HG03342 (cell line): Measurements from ENCODE around the gene FCN3.
"Not testable (repeated sequence)": the region's sequence is repeated elsewhere in the genome, so short reads cannot be mapped to it uniquely, and the experiment has no call there.

Experiments used
- ATAC-seq: cut with Tn5 transposase; IDR thresholded peaks from one replicate; pipeline ENCODE4 v1.9.1; 2021; ENCODE audit warnings: mild to moderate bottlenecking, moderate library complexity; ENCODE audit not compliant: unreplicated experiment

Gene FCN3

GRCh38 chr1:27374362-27375086 is at the start of gene FCN3:
TSS of gene FCN3 (minus strand) at chr1:27374824. CDS start at chr1:27374818, 6 bp downstream.
- no peak for ATAC-seq

- ATAC-seq: no peak
Measured at GRCh38 chr1:27423709-27424108, 49.1 kb upstream of the FCN3 start.

GRCh38 chr1:27418326-27419185 is 43.9 kb upstream of the FCN3 start:
- no peak for ATAC-seq

DNA sequence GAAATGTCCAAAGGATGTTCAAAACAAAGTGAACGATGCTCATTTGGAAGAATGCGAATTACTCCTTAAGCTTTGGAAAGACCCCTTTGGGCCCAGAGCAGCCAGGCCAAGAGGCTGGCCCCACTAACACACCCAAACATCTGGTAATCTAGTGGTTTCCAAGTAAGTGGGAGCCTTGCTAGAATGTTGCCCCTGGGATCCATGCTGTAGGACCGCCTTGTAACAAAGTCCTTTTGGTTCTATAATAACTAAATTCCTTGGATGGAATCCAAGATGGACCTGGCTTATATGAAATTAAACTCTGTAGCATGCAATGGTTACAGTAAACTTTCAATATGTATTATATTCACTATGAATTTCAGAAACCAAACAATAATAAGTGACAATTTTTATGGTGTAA is 43.1 kb upstream of the FCN3 start:
- ATAC-seq: no peak

- no peak for ATAC-seq
Measured at GRCh38 chr1:27416387-27417111, 41.9 kb upstream of the FCN3 start.

- no peak for ATAC-seq
Measured at GRCh38 chr1:27414091-27414490, 39.5 kb upstream of the FCN3 start.

DNA sequence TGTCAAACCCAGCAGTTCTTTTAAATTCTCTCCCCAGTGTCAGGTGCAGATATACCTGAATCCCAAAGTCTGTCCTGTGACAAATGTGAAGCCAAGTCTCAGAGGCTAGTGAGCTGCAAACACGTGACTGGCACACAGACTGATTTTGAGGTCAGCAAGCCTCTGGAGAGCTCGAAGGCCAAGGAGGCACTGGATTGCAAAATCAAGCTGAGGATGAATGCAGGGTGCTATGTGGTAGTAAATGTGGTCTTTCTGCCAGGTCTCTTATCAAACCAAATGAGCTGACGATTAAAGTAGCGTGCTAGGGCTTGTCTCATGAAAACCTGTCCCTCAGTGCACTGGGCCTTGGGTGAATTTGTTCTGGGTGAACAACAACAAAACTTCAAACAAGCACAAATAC is 38.4 kb upstream of the FCN3 start:
- ATAC-seq: no peak

GRCh38 chr1:27412502-27412901 is 37.9 kb upstream of the FCN3 start:
- no peak for ATAC-seq

GRCh38 chr1:27410709-27411108 is 36.1 kb upstream of the FCN3 start:
- no peak for ATAC-seq

DNA sequence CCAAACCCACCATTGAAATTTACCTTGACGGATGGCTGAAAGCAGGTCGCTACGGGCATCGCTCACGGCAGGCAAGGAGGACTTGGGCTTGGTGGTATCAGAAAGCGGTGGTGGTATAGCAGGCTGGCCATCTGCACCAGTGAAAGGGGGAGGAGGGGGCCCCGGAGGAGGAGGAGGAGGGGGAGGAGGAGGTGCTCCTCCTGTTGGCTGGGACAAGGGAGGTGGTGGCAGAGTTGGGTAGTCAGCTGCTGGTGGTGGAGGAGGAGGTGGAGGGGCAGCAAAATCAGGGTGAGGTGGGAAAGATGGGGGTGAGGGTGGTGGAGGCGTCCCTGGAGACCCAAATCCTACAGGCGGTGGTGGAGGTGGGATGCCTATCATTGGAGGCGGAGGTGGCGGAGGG is 35.0 kb upstream of the FCN3 start:
- no peak for ATAC-seq

DNA sequence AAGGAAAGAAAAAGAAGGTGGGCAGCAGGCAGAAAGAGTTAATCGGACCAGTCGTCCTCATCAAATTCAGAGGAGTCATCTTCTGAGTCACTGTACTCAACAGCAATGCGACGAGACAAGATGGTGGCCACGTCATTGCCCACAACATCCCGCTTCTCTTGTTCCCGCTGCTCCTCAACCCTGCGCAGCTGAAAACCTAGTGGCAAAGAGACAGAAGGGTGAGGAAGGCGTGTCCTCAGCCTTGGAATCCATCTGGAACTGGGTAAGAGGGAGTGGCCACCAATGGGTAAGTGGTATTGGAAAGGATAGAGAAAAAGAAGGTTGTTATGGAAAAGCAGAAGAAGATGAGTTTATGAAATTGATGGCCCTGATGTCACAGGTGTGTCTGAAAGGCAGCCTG is 33.5 kb upstream of the FCN3 start:
- ATAC-seq: no peak

DNA sequence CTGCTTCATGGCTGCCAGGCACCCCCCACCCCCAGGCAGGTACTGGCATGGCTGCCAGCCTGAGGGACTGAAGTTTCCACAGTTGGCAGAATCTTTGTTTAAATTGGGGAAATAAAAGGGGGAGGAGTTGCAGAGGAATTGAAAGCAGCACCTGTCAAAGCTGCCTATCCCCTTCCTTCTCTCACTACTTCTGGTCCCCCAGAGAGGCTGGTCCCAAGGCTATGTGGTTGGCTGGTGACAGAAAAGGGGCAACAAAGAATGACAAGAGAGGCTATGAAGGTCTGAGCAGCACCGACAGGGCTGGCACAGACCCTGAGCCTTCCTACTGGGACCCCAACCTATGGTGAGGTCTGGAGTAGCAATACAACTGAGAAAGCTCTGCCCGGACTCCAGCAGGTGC is 32.2 kb upstream of the FCN3 start:
- ATAC-seq: not testable (repeated sequence)

DNA sequence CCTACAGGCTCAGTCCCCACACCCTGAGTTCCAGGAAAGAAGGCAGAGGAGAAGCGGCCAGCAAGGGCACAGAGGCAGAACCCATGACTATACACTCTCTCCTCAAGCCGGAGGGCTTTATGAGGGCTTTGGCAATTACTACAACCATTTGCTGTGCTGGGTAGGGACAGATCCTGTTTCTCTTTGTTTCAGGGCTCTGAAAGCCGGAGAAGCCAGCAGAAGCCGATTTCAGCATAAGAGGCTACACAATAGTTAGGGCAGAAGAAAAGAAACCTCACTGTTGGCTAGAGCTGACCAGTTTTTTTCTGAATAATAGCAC is 31.7 kb upstream of the FCN3 start:
- ATAC-seq: no peak

DNA sequence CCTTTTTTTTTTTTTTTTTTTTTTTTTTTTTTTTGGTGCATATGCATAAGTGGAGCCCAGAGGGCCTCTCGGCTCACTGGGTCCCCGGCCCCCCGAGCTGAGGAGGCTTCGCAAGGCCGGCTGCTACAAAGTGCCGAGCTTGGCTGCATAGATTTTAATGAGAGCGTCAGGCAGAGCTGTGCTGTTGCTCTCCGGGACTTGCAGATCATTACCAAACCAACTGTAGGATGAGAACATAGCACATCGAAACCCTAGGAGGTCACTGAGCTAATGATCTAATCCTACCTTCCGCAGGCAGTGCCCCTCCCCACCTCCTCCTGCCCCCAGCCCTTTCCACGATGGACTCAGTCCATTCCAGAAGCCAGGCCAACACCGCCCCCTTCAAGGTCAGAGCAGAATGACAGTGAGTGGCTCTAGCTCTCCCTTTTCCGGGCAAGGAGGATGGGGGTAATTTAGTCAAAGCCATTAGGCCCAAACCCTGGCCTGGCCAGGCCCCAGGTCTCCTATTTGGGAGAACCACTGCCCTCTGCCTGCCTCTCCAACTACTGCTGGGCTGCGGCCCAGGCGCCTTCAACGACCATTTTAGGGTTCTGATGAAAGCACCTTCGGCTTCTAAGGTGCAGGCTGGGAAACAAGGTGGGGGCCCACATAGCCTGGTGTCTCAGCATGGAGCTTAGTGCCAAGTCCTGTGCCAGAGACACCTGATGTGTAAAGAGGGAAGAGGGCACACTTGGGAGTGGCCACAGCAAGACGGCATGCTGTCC is 31.2 kb upstream of the FCN3 start:
- not testable (repeated sequence) for ATAC-seq

GRCh38 chr1:27405074-27405473 is 30.4 kb upstream of the FCN3 start:
- ATAC-seq: no peak

DNA sequence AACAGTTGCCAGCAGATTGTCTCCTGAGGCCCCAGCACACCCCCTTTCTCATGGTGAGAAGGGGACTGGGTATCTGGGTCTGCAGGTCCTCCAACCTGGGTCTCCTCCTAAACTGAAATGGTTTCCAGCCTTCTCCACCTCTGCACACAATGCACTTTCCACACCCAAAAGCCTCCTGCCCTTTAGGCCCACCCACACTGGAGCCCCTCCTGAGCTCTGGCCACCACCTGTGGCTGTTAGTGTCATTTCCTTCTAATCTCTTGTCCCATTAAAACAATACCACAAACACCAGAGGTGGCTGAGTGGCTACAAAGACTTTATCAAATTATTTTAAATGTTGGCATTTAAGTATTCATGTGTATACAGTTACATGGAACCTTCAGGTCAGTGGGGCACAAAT is 29.3 kb upstream of the FCN3 start:
- no peak for ATAC-seq

- ATAC-seq: no peak
Measured at GRCh38 chr1:27403065-27403726, 28.6 kb upstream of the FCN3 start.

DNA sequence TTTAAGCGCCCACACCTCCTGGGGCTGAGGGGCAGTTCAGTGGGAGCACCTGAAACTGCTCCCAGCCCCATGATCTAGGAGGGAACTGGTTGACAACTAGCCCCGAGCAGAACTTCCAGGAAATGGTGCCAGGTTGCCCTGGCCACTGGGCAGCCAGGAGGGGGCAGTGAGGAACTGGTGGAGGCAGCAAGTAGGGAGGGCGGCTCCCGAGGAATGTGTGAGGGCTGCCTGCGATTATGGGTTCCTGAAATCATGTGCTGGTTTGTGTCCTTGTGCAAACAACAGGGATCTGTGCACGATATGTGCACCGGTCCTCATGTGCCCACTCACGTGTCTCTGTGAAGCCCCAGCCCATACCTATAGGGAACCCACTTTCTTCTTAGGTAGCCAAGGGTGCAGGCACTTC is 27.7 kb upstream of the FCN3 start:
- no peak for ATAC-seq

DNA sequence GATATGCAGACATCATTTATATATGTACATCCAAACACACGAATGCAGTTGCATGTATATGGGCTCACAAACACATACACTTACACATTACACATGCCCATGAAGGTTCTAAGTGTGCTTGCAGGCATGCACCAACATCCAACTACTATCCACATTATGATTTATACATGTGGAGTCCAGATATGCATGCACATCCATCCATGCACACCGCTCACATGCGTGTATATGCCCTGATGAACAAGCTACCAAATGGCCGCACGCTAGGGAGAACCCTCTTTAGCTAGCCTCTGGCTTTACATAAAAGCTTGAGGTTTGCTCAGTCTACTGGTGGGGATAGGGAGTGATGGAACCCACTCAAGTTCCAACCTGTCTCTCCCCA is 26.3 kb upstream of the FCN3 start:
- ATAC-seq: no peak

- no peak for ATAC-seq
Measured at GRCh38 chr1:27400082-27400962, 25.7 kb upstream of the FCN3 start.
